Activated CD4-positive, CD25-positive, alpha-beta regulatory T cell (primary cell): Measurements from ENCODE around the gene NDUFA1.
"Not testable (repeated sequence)": the region's sequence is repeated elsewhere in the genome, so short reads cannot be mapped to it uniquely, and the experiment has no call there.

ENCODE experiments used
- DNase-seq, 4 experiments: peaks; one replicate each; lab custom pipeline; 2025; lab: John Stamatoyannopoulos, UW

NDUFA1 gene

DNA sequence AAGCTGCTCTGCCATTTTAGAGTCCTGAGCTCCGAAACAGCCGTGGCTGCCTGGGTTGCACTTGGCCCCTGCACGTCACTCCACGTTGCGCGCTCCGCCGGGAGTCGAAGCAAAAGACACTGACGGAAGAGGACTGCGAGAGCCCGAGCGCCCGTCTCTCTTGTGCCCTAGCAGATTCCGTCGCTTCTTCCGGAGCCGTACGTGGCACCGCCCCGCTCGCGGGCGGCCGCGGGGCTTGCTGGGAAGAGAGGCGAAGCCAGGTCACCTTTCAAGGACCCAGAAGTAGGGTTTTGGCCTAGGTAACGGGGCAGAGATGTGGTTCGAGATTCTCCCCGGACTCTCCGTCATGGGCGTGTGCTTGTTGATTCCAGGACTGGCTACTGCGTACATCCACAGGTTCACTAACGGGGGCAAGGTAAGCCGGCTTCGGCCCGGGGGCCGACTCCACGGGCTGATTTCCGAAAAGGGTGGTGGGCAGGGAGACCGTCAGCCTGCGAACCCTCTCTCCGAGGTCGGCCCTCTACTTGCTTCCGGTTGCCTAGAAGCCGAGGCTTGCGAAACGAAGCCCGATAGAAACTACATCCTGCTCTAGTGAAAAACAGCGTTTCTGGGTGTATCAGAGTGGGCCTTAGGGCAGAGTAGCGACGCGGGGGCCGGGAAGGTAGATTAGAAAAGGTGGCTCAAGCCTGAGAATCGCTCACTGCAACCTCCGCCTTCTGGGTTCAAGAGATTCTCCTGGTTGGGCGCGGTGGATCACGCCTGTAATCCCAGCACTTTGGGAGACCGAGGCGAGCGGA is at the start of gene NDUFA1, which contains the start of gene RNF113A:
Gene NDUFA1 (plus strand): TSS at position 234 of the 797 bp plus-strand sequence. CDS start 80 bp downstream, at position 314.
Gene RNF113A (minus strand): TSS at position 135 of the 797 bp plus-strand sequence. CDS start 120 bp downstream, at position 15.
- peak; percentile 50 to 77 (median 64) for DNase-seq

DNA sequence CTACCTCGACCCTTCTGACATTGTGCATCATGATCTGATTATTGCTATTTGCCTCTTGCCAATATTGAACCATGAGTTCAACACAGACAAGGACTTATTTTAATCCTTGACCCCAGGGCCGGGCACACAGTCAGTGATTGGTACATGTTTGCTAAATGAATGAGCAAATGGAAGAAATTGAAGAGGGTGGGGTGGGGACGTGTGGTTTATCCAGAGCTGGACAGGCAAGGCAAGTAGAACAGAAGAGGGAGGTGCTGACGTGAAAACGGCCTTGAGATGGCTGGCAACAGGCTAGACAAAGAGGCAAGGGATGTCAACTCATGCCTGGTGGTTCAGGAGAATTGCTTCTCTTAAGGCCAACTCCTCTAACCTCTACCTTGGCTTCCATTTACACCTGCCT is 47.4 kb upstream of the NDUFA1 start:
- DNase-seq: not testable (repeated sequence)

DNA sequence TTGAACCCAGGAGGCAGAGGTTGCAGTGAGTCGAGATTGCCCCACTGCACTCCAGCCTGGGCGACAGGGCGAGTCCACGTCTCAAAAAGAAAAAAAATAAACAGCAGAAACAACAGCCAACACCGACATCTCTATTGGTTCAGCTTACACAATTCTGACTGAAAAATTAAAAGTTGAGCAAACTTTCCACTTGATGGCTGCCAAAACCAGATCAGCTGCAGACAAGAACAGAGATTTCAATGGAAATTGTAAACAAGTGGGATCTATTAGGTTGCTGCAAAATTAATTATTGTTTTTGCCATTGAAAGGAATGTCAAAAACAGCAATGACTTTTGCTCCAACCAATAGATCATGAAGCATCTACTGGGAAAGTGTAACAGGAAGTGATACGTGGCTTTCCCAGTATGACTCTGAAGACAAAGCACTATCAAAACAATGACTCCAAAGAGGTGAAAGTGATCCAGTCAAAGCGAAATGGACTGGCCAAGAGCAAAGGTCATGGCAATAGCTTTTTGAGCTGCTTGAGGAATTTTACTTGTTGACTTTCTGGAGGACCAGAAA is 45.2 kb upstream of the NDUFA1 start:
- no peak for DNase-seq

DNA sequence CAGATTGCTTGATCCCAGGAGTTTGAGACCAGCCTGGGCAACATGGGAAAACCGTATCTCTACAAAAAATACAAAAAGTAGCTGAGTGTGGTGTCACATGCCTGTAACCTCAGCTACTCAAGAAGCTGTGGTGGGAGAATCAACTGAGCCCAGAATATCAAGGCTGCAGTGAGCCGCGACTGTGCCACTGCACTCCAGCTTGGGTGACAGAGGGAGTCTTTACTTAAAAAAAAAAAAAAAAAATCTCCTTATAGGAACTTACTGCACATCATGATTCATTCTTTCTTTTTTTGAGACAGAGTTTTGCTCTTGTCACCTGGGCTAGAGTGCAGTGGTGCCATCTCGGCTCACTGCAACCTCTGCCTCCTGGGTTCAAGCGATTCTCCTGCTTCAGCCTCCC is 43.2 kb upstream of the NDUFA1 start:
- no peak for DNase-seq

DNA sequence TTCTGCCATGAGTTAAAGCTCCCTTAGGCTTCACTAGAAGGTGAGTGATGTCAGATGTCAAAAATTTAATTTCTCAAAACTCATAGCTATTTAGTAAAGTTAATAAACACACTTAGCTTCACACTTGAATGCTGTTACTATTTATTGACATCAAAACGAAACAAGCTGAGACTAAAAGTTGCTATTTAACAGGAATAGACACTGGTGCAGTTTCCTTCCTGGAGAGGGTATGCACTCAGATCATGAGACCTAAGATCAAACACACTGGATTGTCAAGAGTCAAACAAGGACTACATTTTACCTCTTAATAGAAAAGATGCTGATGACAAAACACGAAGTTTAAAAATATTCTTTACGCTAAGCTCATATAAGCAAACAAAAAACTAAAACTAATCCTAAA is 37.7 kb upstream of the NDUFA1 start:
- no peak for DNase-seq

DNA sequence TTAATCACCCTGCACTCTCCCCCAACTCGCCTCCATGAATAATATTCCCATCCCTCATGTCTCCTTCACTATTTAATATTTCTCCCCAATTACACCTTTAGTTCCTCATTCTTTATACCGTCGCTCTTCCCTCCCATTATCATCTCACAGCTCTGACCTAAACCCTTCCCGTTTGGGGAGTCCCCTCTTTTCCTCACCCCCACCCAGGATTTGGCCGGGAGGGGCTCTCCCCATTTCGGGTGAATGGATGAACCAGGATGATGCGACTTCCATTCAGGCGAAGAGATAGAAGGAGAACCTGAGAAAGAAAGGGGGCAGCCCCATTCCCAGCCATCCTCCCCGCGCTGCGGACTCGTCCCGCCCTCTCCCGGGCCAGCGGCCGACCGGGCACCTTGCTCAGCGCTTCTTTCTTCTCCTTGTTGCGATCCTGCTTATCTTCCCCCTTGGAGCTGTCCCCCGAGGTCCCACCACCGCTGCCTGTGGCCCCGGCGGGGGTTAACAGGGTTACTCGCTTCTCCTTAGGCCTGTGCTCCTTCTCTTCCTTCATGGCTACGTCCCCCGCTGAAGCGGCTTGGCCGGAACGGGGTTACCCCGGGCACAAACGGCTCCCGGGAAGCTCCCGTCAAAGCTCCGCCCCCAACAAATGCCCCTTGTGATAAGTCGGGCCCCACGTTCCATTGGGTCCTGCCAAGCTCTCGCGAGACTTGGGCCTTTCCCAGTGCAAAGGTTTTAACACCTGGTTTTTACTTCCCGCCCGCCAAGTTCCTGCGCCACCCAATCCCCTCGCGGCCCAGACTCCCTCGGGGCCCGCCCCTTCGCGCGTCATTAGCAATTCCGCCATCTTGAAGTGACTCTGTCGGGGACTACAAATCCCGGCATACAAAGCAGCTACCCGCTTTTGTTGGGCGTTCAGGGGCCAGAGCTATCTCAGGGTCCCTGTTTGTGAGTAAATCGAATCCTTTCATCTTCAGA is 19.0 kb upstream of the NDUFA1 start, which contains the start of gene UPF3B:
Gene UPF3B (minus strand): TSS at position 582 of the 972 bp plus-strand sequence. CDS start 35 bp downstream, at position 547.
- DNase-seq: peak; percentile 68 to 84 (median 83)

DNA sequence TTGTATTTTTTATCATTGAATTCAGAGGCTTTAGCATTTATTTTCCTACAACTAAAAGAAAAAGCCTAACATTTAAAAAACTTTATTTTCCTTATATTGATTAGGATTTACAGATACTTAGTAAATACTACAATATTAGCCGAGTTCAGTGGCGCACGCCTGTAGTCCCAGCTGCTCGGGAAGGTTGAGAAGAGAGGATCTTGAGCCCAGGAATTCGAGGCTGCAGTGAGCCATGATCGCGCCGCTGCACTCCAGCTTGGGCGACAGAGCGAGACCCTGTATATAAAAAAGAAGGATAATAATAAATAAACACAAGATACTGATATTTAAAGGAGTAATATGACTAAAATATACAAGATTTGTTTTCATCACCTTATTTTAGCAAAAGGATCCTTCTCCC is 18.2 kb upstream of the NDUFA1 start:
- DNase-seq: no peak

DNA sequence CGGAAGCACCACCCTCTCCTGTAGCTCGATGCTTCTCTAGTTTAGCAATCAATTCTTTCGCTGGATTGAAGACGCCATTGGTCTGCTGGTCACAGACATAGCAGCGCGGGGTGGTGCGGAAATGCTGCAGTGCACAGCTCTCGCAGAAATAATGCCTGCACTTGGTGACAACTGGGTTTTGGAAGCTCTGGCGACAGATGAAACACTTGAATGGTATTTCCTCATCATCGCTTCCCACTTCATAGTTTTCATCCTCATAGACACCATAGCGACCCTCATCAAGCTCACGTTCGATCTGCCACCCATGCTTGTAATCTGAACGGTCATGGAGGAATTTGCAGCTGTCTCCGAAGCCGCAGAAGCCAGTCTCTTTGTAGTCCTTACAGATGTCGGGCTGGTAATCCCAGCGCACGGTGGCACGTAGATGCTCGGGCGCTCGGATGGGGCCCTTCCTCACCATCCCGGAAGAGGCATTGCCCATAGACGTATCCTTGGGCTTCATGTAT is 953 bp upstream of the NDUFA1 start:
- no peak for DNase-seq

DNA sequence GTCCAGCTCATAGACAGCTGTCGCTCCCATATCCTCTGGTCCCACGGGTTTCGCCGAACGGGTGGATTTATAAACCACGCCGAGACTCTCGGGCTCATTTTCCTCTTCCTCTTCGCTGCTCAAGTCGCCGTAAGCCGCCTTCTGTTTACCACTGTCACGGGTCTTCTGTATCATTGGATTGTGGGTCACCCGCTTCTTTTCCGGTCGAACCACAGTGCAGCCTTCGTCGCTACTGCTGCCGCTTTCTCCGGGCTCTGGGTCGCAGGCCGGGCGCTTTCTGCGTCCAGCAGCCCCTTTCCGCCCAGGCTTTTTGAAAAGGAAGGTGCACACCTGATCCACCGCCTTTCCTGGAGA is 410 bp upstream of the NDUFA1 start:
- no peak for DNase-seq

DNA sequence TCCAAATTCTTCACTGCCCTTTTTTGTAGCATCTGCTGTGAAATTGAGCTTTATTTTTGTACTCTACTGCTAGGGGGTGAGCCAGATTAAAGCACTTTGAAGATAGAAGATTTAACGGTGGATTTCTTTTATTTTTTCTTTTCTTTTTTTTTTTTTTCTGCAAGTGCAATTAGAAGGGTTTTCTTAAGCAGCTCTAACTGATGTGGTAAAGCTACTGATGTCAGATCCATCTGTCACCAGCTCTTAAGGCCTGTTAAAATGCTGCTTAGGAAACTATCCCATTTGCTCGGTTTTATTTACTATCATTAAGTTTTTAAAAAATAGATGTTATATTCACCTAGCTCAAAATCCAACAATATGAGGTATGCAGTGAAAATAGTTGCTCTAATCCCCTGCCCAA is 7.1 kb downstream of the NDUFA1 start:
- no peak for DNase-seq

DNA sequence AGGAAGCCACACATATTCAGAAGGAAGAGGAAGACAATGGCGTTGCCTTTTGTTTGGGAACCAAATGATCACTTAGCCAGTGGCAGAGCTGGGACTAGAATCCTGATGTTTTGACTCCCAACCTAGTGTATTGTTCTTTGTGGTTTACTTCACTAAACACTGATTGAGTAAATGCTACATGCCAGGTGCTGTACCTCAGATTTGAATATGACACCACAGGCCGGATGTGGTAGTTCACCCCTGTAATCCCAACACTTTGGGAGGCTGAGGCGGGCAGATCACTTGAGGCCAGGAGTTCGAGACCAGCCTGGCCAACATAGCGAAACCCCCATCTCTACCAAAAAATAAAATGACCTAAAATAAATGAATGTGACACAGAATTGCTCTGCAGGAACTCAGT is 8.4 kb downstream of the NDUFA1 start:
- no peak for DNase-seq

DNA sequence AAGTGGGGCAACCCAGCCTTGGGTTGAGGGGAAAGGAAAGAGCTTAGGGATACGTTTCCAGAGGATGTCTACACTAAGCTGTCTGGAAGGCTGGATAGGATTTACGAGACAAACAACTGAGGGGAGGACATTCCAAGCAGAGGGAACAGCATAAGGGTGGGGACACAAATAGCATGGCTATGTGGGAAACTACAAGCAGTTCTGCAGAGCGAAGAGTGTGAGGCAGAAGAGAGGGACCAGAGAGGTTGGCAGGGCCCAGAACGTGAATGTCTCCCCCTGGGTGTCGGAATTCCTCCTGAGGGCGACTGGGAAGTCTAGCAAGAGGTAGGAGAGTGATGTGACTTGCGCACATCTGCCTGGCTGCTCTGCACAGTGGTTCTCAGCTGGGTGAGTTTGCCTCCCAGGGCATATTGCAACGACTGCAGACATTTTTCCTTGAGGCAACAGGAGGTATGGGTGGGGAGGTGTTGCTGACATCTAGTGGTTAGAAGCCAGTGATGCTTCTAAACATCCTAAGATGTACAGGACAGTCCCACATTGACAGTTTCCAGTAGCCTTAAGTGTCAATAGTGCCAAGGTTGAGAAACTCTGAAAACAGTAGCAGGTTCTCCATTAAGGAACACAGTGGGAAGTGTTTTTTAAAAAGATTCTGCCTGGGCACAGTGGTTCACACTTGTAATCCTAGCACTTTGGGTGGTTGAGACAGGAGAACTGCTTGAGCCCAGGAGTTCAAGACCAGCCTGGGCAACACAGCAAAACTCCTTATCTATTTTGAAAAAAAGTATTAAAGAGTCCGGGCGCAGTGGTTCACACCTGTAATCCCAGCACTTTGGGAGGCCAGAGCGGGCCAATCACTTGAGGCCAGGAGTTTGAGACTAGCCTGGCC is 9.2 kb downstream of the NDUFA1 start:
- DNase-seq: peak in 2 of 4 experiments; percentile 1

DNA sequence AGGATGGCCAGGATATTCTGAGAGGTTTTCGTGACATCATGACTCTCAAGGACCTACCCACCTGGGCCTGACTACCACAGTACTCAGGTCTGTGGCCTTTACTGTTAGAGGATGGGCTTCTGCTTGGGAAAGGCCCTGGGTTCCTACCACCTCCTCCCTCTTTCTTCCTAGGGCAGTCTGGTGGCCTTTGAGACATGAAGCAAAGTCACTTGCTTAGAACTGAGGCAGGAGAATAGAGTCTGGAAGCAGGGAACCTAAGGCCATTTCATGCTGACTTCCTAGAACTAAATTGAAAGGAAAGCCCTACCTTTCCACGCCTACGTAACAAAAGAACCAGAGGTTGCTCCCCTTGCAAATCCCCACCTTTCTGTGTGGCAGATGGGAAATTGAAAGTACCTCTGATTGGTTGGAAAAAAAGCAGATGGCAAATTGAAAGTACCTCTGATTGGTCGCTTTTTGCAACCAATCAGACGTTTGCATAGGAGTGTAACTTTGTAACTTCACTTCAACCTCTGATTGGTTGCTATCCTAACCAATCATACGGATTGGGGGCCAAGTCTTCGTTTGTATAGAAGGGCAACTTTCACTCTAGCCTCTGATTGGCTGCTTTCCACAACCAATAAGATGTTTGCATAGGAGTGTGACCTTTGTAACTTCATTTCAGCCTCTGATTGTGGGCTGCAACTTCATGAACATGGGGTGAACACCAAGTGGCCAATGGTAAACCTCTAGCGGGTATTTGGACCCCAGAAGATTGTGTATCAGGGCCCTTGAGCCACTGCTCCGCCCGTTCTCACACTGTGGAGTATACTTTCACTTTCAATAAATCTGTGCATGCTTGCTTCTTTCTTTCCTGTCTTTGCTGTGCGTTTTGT is 14.2 kb downstream of the NDUFA1 start:
- no peak for DNase-seq

DNA sequence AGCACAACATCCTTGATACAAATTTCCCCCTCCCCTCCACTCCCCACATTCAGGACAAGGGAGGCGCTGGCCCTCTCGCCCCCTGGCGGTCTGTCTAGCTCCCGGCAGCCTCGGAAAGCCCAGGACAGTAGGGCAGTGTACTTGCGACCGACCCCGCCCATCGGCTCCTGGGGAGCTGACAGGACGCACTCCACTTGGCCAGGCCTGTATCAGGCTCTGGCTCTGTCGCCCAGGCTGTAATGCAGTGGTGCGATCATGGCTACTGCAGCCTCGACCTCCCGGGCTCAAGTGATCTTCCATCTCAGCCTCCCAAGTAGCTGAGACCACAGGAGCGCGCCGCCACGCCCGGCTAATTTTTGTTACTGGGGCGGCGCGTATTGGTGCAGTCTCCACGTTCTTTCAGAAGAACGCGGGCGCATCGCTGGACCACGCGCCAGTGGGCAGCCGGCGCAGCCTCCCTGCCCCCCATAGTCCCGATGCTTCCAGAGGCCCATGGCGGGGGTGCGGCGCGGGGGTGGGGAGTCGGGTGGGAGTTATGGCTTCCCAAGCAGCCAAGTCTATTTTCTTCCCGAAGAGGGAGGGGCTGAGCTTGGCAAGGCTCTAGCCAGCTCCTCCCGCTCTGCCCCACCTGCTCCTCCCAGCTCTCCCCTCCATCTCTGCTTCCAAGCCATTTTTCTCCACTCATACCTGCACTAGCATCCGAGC is 16.2 kb downstream of the NDUFA1 start:
- peak; percentile 16 to 25 (median 21) for DNase-seq

DNA sequence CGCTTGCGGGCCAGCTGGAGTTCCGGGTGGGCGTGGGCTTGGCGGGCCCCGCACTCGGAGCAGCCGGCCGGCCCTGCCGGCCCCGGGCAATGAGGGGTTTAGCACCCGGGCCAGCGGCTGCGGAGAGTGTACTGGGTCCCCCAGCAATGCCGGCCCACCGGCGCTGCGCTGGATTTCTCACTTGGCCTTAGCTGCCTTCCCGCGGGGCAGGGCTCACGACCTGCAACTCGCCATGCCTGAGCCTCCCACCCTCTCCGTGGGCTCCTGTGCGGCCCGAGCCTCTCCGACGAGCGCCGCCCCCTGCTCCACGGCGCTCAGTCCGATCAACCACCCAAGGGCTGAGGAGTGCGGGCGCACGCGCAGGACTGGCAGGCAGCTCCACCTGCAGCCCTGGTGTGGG is 19.0 kb downstream of the NDUFA1 start:
- not testable (repeated sequence) for DNase-seq

DNA sequence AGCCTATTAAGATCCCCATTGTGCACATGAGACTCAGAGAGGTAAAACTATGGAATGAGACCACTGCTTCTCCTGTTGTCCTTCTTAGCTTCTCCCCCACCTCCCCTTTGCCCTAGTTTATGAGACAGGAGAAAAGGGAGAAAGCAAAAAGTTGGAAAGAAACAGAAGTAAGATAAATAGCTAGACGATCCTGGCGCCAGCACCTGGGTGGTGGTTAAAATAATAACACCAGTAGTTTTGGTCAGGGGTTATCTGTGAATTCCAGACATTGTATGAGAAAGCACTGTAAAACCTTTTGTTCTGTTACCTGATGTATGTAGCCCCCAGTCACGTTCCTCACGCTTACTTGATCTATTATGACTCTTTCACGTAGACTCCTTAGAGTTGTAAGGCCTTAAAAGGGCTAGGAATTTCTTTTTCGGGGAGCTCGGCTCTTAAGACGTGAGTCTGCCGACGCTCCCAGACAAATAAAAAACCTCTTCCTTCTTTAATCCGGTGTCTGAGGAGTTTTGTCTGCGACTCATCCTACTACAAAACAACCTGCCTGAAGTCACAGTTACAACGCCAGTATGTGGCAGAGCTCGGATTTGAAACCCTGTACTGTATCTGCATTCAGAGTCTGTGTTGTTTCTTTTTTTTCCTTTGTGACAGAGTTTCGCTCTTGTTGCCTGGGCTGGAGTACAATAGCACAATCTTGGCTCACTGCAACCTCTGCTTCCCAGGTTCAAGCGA is 20.5 kb downstream of the NDUFA1 start:
- not testable (repeated sequence) for DNase-seq

DNA sequence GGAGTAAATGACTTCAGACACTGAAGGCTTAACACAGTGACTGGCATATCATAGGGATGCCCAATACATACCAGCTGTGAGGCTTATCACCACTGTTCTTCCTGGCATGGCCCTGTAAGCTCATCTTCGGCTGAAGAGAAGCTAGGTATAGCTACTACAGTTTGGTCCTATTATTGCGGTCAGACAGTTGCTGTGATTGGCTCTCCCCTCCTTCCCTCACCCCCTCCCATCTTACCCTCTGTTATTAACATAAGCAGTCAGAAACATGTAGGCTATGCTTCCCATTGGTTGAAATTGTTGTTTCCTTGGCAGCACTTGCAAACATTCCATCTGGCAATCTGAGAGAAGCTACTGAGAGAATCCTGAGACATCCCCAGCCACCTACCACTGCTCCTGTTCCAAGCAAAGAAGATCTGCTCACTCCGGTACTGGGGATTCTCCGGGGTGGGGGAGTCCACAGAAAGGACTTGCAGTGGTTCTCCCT is 24.3 kb downstream of the NDUFA1 start, which contains the start of gene AKAP14:
Gene AKAP14 (plus strand): TSS at position 51 of the 484 bp plus-strand sequence. CDS start 7,331 bp downstream, outside the sequence.
- no peak for DNase-seq

DNA sequence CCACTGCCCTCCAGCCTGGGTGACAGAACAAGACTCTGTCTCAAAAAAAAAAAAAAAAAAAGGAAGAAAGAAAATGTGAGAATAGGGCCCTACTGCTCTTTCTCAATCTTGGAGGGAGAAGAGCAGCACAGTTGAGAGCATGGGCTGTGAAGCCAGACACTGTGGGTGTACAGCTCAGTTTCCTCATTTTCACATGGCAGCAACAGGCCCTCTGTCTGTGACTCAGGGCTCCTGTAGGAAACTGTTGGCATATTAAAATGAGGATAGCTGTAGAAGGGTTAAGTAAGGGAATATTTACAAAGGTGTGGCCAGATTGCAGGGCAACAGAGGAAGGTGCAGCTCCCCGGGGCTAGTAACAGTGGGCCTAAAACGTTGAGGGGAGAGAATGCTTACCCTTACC is 27.5 kb downstream of the NDUFA1 start:
- no peak for DNase-seq
